HepG2 (cell line): ENCODE measurements around the gene CAMK2G. TPM values are rescaled to one million over a fixed set of nuclear protein-coding genes. Genes with fewer than 3 reads are reported as not detected.
A peak's percentile ranks its signal among the peaks of the same experiment; 100 is the strongest.

ENCODE experiments used
- CERS6 ChIP-seq: sonication (generic); formaldehyde crosslinking; IDR thresholded peaks from 2 replicates; pipeline ENCODE4 v1.5.0; 2020; ENCODE audit warnings: missing genetic modification reagents
- DMAP1 ChIP-seq: IDR thresholded peaks from 2 replicates; pipeline ENCODE4 v1.6.1; 2016
- GMEB1 ChIP-seq: sonication (generic); formaldehyde crosslinking; IDR thresholded peaks from 2 replicates; pipeline ENCODE4 v1.5.1; 2020; ENCODE audit warnings: missing genetic modification reagents, mild to moderate bottlenecking, borderline replicate concordance
- HINFP ChIP-seq: sonication (generic); formaldehyde crosslinking; IDR thresholded peaks from 2 replicates; pipeline ENCODE4 v1.4.0; 2020; ENCODE audit warnings: low read depth, mild to moderate bottlenecking, missing genetic modification reagents
- HMGXB4 ChIP-seq, 2 experiments: sonication (generic) in 1 of 2; formaldehyde crosslinking in 1 of 2; IDR thresholded peaks; 2 replicates each; pipeline versions ENCODE4 v1.4.0 to v1.6.1; 2018 to 2020; ENCODE audit warnings: missing genetic modification reagents in 2 of 2, borderline replicate concordance in 1 of 2, low read depth in 1 of 2, mild to moderate bottlenecking in 1 of 2, missing biosample characterization in 1 of 2
- SNAPC2 ChIP-seq: sonication (generic); formaldehyde crosslinking; IDR thresholded peaks from 2 replicates; pipeline ENCODE4 v1.8.1; 2022; ENCODE audit warnings: mild to moderate bottlenecking, missing genetic modification reagents
- SP4 ChIP-seq: sonication (generic); formaldehyde crosslinking; IDR thresholded peaks from 2 replicates; pipeline ENCODE4 v1.8.1; 2023; ENCODE audit warnings: mild to moderate bottlenecking, missing genetic modification reagents
- ZNF17 ChIP-seq: sonication (generic); formaldehyde crosslinking; IDR thresholded peaks from 2 replicates; pipeline ENCODE4 v1.5.0; 2020; ENCODE audit warnings: mild to moderate bottlenecking, missing genetic modification reagents
- ZNF337 ChIP-seq: sonication (generic); formaldehyde crosslinking; IDR thresholded peaks from 2 replicates; pipeline ENCODE4 v1.5.1; 2020; ENCODE audit warnings: missing genetic modification reagents, low read depth, mild to moderate bottlenecking, borderline replicate concordance
- ZNF446 ChIP-seq: sonication (generic); formaldehyde crosslinking; IDR thresholded peaks from 2 replicates; pipeline ENCODE4 v1.5.0; 2020; ENCODE audit warnings: mild to moderate bottlenecking, missing genetic modification reagents
- ZNF660 ChIP-seq: sonication (generic); formaldehyde crosslinking; IDR thresholded peaks from 2 replicates; pipeline ENCODE4 v1.5.1; 2020; ENCODE audit warnings: mild to moderate bottlenecking, low read depth, missing genetic modification reagents, borderline replicate concordance
- polyA plus RNA-seq, 8 experiments: library from polyadenylated mRNA; depleted of rRNA in 3 of 8; stranded (reverse) in 7 of 8; unstranded in 1 of 8; fragments of >200 nt; fragmentation: Illumina TruSeq in 4 of 8; extraction: Trizol in 4 of 8; gene quantifications; 2 replicates each; pipeline versions ENCODE4 v1.2.1 to v1.2.3, GENCODE V29; 2011 to 2016; ENCODE audit warnings: low read depth in 4 of 8, missing spikeins in 1 of 8, mixed read lengths in 1 of 8; ENCODE audit not compliant: insufficient read depth in 1 of 8
- total RNA-seq, 5 experiments: library from RNA; depleted of rRNA; stranded (reverse); fragments of >200 nt; fragmentation: Illumina TruSeq; extraction: Trizol; gene quantifications; 2 replicates each; pipeline ENCODE4 v1.2.3, GENCODE V29; 2016; ENCODE audit warnings: low read depth in 1 of 5

Gene CAMK2G
- total and polyA plus RNA-seq, 2 of the 13 experiments (the other 11 are each of a cell fraction or from before 2014, with no cell fraction given): 15.9 to 18.8 TPM

GRCh38 chr10:73910764-73911552 lies 36.6 kb upstream of the CAMK2G start, which contains the start of gene PLAU (continued):
- TF ChIP-seq GMEB1 (CRISPR knock-in tag): no peak
- TF ChIP-seq ZNF660: no peak
- TF ChIP-seq DMAP1: no peak
- no peak for TF ChIP-seq CERS6
- peak in 1 of 2 experiments; percentile 53; a peak in 1 of 4 replicates for TF ChIP-seq HMGXB4 (CRISPR knock-in tag; IDR thresholded peaks at IDR 0.05; ENCODE audit: borderline replicate concordance in 1 of 2, low read depth in 1 of 2)
- no peak for TF ChIP-seq HINFP
- TF ChIP-seq SP4 (CRISPR knock-in tag): no peak
- TF ChIP-seq SNAPC2 (CRISPR knock-in tag): no peak
- no peak for TF ChIP-seq ZNF337
- no peak for TF ChIP-seq ZNF17 (CRISPR knock-in tag)
- TF ChIP-seq ZNF446 (CRISPR knock-in tag): no peak
